Upper lobe of left lung (tissue), 6 donors: ENCODE results near the gene ARID3B. TPM values are rescaled to one million over a fixed set of nuclear protein-coding genes. Genes with fewer than 3 reads are reported as not detected.

Source experiments
- ATAC-seq, 2 donors: fragments of 200-7000 bp; cut with Tn5 transposase; one replicate each; pipeline ENCODE4 v1.9.1; 2022; ENCODE audit warnings: mild to moderate bottlenecking in 2 of 2, moderate library complexity in 2 of 2; ENCODE audit not compliant: low FRiP score in 2 of 2
- DNase-seq, 2 donors: peaks; one replicate each; pipeline ENCODE4 v3.0.0-alpha.2; 2019 to 2020
- H3K27ac ChIP-seq, 4 donors: fragments of 200-600 bp; sonication (generic); one replicate each; pipeline ENCODE4 v1.5.1; 2016 to 2019
- H3K27me3 ChIP-seq, 4 donors: fragments of 200-600 bp; sonication (generic); one replicate each; pipeline ENCODE4 v1.5.1; 2017 to 2019
- H3K36me3 ChIP-seq, 4 donors: fragments of 200-600 bp; sonication (generic); one replicate each; pipeline ENCODE4 v1.5.1; 2016 to 2019
- H3K4me1 ChIP-seq, 4 donors: fragments of 200-600 bp; sonication (generic); one replicate each; pipeline ENCODE4 v1.5.1; 2018 to 2019
- H3K4me3 ChIP-seq, 4 donors: fragments of 200-600 bp; sonication (generic); one replicate each; pipeline ENCODE4 v1.5.1; 2017 to 2019; ENCODE audit warnings: mild to moderate bottlenecking in 2 of 4, moderate library complexity in 1 of 4
- H3K9me3 ChIP-seq, 4 donors: fragments of 200-600 bp; sonication (generic); one replicate each; pipeline ENCODE4 v1.5.1; 2018 to 2019
- EP300 ChIP-seq, 4 donors: sonication (generic); formaldehyde crosslinking; IDR thresholded peaks; one replicate each; pipeline ENCODE4 v1.5.1; 2017; ENCODE audit warnings: antibody characterized with exemption in 4 of 4, control low read depth in 2 of 4
- POLR2A ChIP-seq, 4 donors: fragments of 450-650 bp; IDR thresholded peaks; one replicate each; pipeline ENCODE4 v1.5.1; 2016 to 2017; ENCODE audit warnings: antibody characterized with exemption in 4 of 4, mild to moderate bottlenecking in 2 of 4
- POLR2AphosphoS5 ChIP-seq, 2 donors: sonication (generic); formaldehyde crosslinking; IDR thresholded peaks; one replicate each; pipeline ENCODE4 v1.5.1; 2017; ENCODE audit warnings: antibody characterized with exemption in 2 of 2
- WGBS, 2 donors: methylation state at CpG; one replicate each; pipeline ENCODE4 v1.1.5; 2017 to 2018; 5-methylcytosine and 5-hydroxymethylcytosine counted together
- total RNA-seq, 6 donors: library from RNA; depleted of rRNA in 4 of 6; stranded (reverse); fragments of >200 nt in 4 of 6; gene quantifications; one replicate each; pipeline versions ENCODE4 v1.1.0 to v1.2.1, GENCODE V29; 2016 to 2021
- TF ChIP-seq, protein P1 (sequence below), 6 experiments: fragments of 450-650 bp in 4 of 6; fragments of 200-600 bp in 2 of 6; sonication (generic) in 2 of 6; IDR thresholded peaks; one replicate each; pipeline ENCODE4 v1.5.1; 2016 to 2019; ENCODE audit warnings: antibody characterized with exemption in 6 of 6
- donor health status: DM: no; HTN: no; CAD: no; lungs with moderate emphysema.
- donor health status: DM: no; HTN: yes; CAD: no; lungs with severe emphysema.

ARID3B gene
- total RNA-seq, 6 donors from 2014 or later: 11.0 to 36.7 (median 14.6) TPM

DNA sequence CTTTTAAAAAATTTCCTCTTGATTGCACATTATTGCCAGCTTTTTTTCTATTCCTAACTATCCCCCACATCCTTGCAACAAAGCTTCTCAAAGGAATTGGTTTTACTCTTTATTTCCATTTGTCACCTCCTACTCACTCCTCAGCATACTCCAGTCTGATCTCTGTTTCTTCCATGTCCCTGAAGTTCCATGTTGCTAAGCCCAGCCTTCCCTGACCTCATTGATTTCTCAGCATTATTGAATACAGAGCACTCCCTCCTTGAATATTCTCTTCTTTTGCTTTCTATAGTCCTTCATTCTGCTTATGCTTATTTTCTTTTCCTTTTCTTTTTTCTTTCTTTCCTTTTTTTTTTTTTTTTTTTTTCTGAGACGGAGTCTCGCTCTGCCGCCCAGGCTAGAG, 10.7 kb downstream of the ARID3B start:
- WGBS, 2 donors: 98 to 100% methylated on average over 3 of the region's 3 CpGs
- no peaks in the 10 kb centered on the region for H3K27me3 ChIP-seq
- H3K27ac ChIP-seq: no peak overlapping the region
- H3K4me3 ChIP-seq: no peak overlapping the region
- ATAC-seq (no peak), DNase-seq (no peak)
- no peak for TF ChIP-seq EP300 (IDR thresholded peaks at IDR 0.05)
- TF ChIP-seq, protein P1, sequence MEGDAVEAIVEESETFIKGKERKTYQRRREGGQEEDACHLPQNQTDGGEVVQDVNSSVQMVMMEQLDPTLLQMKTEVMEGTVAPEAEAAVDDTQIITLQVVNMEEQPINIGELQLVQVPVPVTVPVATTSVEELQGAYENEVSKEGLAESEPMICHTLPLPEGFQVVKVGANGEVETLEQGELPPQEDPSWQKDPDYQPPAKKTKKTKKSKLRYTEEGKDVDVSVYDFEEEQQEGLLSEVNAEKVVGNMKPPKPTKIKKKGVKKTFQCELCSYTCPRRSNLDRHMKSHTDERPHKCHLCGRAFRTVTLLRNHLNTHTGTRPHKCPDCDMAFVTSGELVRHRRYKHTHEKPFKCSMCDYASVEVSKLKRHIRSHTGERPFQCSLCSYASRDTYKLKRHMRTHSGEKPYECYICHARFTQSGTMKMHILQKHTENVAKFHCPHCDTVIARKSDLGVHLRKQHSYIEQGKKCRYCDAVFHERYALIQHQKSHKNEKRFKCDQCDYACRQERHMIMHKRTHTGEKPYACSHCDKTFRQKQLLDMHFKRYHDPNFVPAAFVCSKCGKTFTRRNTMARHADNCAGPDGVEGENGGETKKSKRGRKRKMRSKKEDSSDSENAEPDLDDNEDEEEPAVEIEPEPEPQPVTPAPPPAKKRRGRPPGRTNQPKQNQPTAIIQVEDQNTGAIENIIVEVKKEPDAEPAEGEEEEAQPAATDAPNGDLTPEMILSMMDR (IDR thresholded peaks at IDR 0.05): no peak
- TF ChIP-seq POLR2A (IDR thresholded peaks at IDR 0.05): no peak
- TF ChIP-seq POLR2AphosphoS5 (IDR thresholded peaks at IDR 0.05): no peak
- H3K4me1 ChIP-seq: peaks cover 5 to 24% (median 5%) of the 10 kb centered on the region in 4 donors
- H3K9me3 ChIP-seq: no peaks in the 10 kb centered on the region
- H3K36me3 ChIP-seq: peaks cover 0 to 47% (median 2%) of the 10 kb centered on the region in 4 donors

GRCh38 chr15:74552773-74553441, 11.9 kb downstream of the ARID3B start:
- H3K9me3 ChIP-seq: no peaks in the 10 kb centered on the region
- no peak overlapping the region for H3K27ac ChIP-seq
- peaks cover 0 to 12% (median 0%) of the 10 kb centered on the region in 4 donors for H3K4me1 ChIP-seq
- WGBS, 2 donors: 83 to 87% methylated on average over 5 of the region's 5 CpGs
- no peak for DNase-seq
- peaks cover 0 to 47% (median 2%) of the 10 kb centered on the region in 4 donors for H3K36me3 ChIP-seq
- H3K4me3 ChIP-seq: no peak overlapping the region
- TF ChIP-seq POLR2A (IDR thresholded peaks at IDR 0.05) (no peak), EP300 (IDR thresholded peaks at IDR 0.05) (no peak), POLR2AphosphoS5 (IDR thresholded peaks at IDR 0.05) (no peak)
- TF ChIP-seq, protein P1 (IDR thresholded peaks at IDR 0.05): no peak
- H3K27me3 ChIP-seq: no peaks in the 10 kb centered on the region
- ATAC-seq: no peak

DNA sequence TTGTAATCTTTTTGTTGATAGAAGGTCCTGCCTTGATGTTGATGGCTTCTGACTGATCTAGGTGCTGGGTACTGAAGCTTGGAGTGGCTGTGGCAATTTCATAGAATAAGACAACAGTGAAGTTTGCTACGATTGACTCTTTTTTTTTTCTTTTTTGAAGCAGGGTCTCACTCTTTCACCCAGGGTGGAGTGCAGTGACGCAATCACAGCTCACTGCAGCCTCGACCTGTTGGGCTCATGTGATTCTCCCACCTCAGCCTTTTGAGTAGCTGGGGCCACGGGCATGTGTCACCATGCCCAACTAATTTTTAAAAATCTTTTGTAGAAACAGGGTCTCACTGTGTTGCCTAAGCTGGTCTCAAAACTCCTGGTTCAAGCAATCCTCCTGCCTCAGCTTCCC, 14.2 kb downstream of the ARID3B start:
- WGBS, 2 donors: 84 to 93% methylated on average over 4 of the region's 4 CpGs
- no peak for TF ChIP-seq EP300 (IDR thresholded peaks at IDR 0.05)
- TF ChIP-seq, protein P1 (IDR thresholded peaks at IDR 0.05): no peak
- TF ChIP-seq POLR2A (IDR thresholded peaks at IDR 0.05): no peak
- TF ChIP-seq POLR2AphosphoS5 (IDR thresholded peaks at IDR 0.05): no peak
- H3K27me3 ChIP-seq: no peaks in the 10 kb centered on the region
- H3K36me3 ChIP-seq: peaks cover 0 to 34% (median 2%) of the 10 kb centered on the region in 4 donors
- no peaks in the 10 kb centered on the region for H3K4me1 ChIP-seq
- H3K9me3 ChIP-seq: no peaks in the 10 kb centered on the region
- ATAC-seq: no peak
- no peak overlapping the region for H3K4me3 ChIP-seq
- H3K27ac ChIP-seq: no peak overlapping the region
- DNase-seq: no peak

DNA sequence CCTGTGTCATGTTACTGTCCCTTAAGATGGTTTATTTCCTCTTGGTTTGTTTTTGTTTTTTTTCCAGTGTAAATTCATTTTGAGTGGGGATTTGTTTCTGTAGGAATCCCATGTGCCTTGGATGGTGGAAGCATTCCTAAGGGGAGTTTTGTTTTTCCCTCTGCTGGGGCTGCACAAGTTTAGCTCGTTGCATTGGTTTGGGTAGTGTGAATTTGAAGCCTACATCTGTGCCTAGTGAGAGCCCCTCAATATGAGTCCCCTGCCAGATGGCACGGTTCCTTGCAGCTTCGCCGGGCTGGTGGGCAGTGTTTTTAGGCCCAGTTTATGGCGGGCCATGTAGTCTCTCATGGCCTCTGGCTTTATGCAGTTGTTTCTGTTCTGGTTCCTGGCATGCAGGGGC, 17.7 kb downstream of the ARID3B start:
- ATAC-seq: no peak
- Histone ChIP-seq H3K27ac (no peak overlapping the region), H3K9me3 (no peaks in the 10 kb centered on the region), H3K27me3 (no peaks in the 10 kb centered on the region), H3K36me3 (peaks cover 0 to 16% (median 0%) of the 10 kb centered on the region in 4 donors), H3K4me1 (peaks cover 0 to 4% (median 0%) of the 10 kb centered on the region in 4 donors), H3K4me3 (no peak overlapping the region)
- no peak for DNase-seq
- 93 to 96% methylated on average over 5 of the region's 5 CpGs for WGBS, 2 donors
- no peak for TF ChIP-seq POLR2AphosphoS5 (IDR thresholded peaks at IDR 0.05)
- TF ChIP-seq, protein P1 (IDR thresholded peaks at IDR 0.05): no peak
- no peak for TF ChIP-seq POLR2A (IDR thresholded peaks at IDR 0.05)
- no peak for TF ChIP-seq EP300 (IDR thresholded peaks at IDR 0.05)

GRCh38 chr15:74563442-74563841, 22.4 kb downstream of the ARID3B start:
- WGBS, 2 donors: 55 to 78% methylated on average over 3 of the region's 3 CpGs

More at GRCh38 chr15:74563442-74563841, 22.4 kb downstream of the ARID3B start:
- H3K27ac ChIP-seq: no peak overlapping the region
- TF ChIP-seq EP300 (IDR thresholded peaks at IDR 0.05): no peak
- TF ChIP-seq POLR2AphosphoS5 (IDR thresholded peaks at IDR 0.05): no peak
- no peak for TF ChIP-seq POLR2A (IDR thresholded peaks at IDR 0.05)
- TF ChIP-seq, protein P1 (IDR thresholded peaks at IDR 0.05): no peak
- DNase-seq: peak in 1 of 2 donors; percentile 35
- H3K9me3 ChIP-seq: no peaks in the 10 kb centered on the region
- no peak for ATAC-seq
- H3K4me1 ChIP-seq: peaks cover 0 to 7% (median 0%) of the 10 kb centered on the region in 4 donors
- H3K4me3 ChIP-seq: no peak overlapping the region
- peaks cover 0 to 25% (median 0%) of the 10 kb centered on the region in 4 donors for H3K36me3 ChIP-seq
- H3K27me3 ChIP-seq: no peaks in the 10 kb centered on the region
